COLO668 (cell line): Measurements from ENCODE around the gene RFX6.

Source experiments
- DNase-seq: peaks from one replicate; lab custom pipeline; 2025; ENCODE audit not compliant: unreplicated experiment; lab: John Stamatoyannopoulos, UW

Gene RFX6

DNA sequence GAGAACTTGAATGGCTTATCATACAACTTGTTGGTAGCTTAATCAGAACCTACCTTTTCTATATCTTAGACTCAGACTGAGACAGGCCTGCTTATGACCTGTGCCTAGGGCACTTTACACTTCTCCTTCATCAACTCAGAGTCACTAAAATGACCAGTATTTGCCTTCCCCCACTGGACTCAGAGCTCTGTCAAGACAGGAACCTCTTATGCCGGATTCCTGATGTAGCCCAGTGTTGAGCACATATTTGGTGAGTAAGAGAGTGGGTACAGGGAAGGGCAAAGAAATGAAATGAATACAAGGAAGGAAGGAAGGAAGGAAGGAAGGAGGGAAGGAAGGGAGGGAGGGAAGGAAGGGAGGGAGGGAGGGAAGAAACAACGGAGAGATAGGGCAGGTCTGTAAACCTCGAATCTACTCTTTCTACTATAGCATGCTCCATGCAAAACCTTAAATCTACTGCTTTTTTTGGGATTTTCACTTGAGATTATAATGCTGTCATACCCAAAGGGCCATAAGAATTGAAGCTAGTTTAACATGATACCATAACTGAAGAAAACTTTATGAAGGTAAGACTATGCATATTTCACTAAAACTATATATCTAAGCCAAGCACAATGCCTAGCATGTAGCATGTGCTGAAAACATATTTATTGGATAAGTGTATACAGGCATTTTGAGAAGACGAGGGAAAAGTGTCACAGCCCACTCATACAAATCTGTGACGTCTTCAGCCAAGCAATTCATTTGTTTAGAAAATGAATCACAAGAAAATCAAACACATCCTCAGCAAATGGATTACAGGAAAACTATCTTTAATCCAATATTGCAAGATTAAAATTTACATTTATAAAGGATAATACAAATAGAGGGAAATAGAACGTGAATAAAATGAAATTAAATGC lies 89.9 kb downstream of the RFX6 start:
- DNase-seq: no peak

DNA sequence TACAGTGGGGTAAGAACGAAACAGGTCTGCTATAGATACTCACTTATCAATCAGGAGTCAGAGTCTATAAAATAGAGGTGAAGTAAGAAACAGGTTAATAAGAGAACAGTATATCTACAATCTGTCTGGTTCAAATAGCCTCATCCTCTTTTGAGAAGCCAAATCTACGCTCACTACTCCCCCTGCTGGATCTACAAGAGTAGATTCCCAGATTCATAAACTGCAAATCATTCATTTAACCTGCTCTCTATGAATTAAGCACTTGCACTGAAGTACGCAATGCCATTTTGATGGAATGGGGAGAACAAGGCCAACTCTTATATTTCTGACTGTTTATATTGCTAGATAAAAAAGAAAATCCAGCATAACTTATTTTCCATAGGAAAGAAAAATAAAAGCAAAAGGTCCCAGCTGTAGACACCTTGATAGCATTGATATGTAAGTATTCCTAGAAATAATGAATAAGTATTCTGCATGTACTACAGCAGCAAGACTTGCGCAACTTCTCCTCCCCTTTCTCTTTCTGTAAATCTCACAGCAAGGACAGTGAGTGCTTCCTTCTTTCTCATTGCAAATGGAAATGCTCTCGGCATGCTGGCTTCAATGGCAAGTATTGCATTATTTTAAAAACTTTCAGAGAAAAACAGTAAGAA lies 92.3 kb downstream of the RFX6 start:
- peak; percentile 28 for DNase-seq

DNA sequence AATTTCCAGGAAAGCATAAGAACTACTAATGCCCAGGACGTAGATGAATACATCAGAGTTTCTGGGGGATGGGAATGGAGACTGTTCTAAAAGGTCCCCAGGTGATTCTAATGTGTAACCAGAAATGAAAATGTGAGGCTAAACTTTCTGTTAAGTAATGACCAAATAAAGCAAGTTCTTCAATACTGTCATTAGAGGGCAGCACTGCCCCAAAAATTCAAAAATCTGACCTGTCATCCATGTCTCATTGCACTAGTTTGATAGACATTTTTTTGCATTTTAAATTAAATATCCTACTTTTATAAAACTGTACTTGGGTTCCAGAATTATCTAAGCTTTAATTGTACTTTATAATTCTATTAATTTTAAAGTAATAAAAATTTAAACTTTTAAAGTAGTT lies 94.9 kb downstream of the RFX6 start:
- DNase-seq: peak; percentile 27

DNA sequence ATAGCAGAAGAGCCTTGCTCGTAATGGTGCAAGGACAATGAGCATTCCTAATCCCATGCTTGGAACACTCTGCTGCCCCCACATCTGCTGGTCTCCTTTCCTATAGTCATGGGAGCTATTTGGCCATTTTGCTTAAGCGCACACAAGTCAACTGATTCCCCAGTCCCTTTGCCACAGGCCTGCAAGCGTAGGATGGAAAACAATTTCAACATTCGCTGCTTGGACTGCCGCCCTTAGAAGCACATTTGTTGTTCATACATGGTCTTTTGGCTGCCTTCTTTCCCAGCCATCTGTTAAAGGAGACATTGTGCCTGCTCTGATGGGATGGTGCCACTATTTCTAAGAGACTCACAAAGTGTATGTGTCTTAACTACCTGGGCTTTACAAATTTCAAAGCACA lies 96.9 kb downstream of the RFX6 start:
- no peak for DNase-seq

DNA sequence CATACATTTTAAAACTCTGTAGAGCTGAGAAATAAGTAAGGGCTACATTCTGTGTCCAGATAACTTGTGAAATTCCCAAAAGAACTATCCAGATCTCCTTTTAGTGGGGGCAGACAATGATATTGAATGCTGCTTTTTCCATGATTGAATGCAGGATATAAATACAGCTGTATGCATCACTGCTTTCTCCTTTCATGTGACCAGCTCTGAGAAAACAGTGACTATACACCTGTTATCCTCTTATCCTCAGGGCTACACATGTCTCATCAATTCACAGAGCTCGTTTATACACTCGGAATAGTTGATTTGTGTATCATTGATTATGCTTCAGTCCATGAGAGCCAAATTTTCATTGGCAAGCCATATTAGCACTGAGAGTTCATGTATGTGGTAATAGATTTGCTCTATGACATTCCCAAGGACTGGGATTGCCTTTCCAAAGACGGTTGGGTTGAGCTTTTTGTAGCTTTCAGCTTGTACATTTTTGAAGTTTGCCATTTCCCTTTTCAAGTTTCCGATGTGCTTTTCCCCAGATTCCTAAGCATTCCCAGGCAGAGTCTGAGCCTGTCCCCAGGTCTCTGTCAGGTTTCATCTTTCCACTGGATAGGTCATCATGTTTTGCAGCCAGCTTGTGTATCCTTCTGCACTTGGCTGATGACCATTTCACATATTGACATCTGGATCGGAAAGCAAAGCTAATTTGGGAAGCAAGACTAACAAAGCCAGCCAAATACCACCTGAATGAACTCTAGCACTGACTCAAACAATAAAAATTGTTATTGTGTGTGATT lies 97.7 kb downstream of the RFX6 start:
- DNase-seq: no peak

DNA sequence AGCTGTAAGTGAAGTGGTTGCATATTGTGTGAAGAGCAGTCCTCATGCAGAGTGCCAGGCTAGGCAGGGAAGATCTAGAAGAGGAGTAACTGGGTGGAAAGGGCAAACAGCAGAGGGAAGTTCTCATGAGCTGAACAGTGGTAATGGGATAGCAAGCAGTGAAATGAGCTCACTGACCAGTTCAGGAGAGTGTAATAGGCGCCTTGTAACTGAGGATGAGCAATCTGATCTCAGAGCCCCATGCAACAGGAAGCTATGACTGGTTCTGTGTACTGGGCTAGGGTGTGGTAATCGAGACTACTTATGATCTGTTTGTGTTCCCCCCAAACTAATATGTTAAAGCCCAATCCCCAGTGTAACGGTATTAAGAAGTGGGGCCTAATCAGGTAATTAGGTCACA lies 98.6 kb downstream of the RFX6 start:
- DNase-seq: no peak

DNA sequence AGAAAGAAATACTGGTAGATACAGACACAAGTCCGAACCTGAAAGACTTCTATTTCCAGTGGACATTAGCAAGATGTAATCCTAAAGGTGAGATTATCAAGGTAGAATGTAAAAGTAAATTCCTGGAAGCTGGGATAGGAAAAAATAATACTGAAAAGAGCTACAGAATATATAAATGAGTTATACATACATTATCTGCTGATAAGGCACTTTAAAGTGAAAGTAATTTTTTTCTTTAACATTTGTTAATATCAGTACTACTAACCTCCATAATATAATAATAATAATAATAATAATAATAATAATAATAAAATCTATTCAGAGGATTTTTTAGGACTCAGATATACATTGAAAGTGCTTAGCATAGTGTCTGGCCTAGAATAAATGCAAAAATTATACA lies 102.5 kb downstream of the RFX6 start:
- no peak for DNase-seq
